Immature natural killer cell (primary cell): Measurements from ENCODE around the gene MFAP4. TPM values are rescaled to one million over a fixed set of nuclear protein-coding genes. Genes with fewer than 3 reads are reported as not detected.

Experiments
- DNase-seq, 3 donors: peaks; one replicate each; pipeline ENCODE4 v3.0.0; 2022; ENCODE audit warnings: mixed read lengths in 1 of 3
- H3K27ac Mint-ChIP-seq, 6 donors: one replicate each; pipeline ENCODE4 v1.8.0; 2020; ENCODE audit warnings: mixed read lengths in 6 of 6, mild to moderate bottlenecking in 5 of 6, inconsistent platforms in 4 of 6, moderate library complexity in 3 of 6
- H3K27me3 Mint-ChIP-seq, 3 donors: one replicate each; pipeline ENCODE4 v1.8.0; 2020 to 2021; ENCODE audit warnings: low read depth in 3 of 3, mild to moderate bottlenecking in 3 of 3, mixed read lengths in 3 of 3, moderate library complexity in 3 of 3, inconsistent platforms in 1 of 3
- H3K36me3 Mint-ChIP-seq, 3 donors: one replicate each; pipeline ENCODE4 v1.8.0; 2020; ENCODE audit warnings: mixed read lengths in 3 of 3, inconsistent platforms in 2 of 3, mild to moderate bottlenecking in 2 of 3
- H3K4me1 Mint-ChIP-seq, 2 donors: one replicate each; pipeline ENCODE4 v1.8.0; 2020; ENCODE audit warnings: inconsistent platforms in 2 of 2, mild to moderate bottlenecking in 2 of 2, mixed read lengths in 2 of 2, moderate library complexity in 1 of 2
- H3K4me3 Mint-ChIP-seq, 5 donors: one replicate each; pipeline ENCODE4 v1.8.0; 2020; ENCODE audit warnings: mild to moderate bottlenecking in 5 of 5, mixed read lengths in 5 of 5, inconsistent platforms in 3 of 5, moderate library complexity in 3 of 5
- H3K9me3 Mint-ChIP-seq, 6 donors: one replicate each; pipeline ENCODE4 v1.8.0; 2020; ENCODE audit warnings: mild to moderate bottlenecking in 6 of 6, mixed read lengths in 6 of 6, inconsistent platforms in 4 of 6, moderate library complexity in 3 of 6
- polyA plus RNA-seq, 3 donors: library from polyadenylated mRNA; unstranded; fragments of 300-500 nt; fragmentation: Illumina TruSeq; gene quantifications; one replicate each; pipeline ENCODE4 v1.2.3, GENCODE V29; 2021

Gene MFAP4
- polyA plus RNA-seq, 3 donors from 2014 or later, result 0.18 TPM; not detected in 2

GRCh38 chr17:19368229-19368628 is 18.8 kb downstream of the MFAP4 start:
- peaks cover 85 to 88% of the 10 kb centered on the region in 2 donors for H3K4me1 Mint-ChIP-seq
- H3K27me3 Mint-ChIP-seq, result peaks cover 2 to 29% (median 13%) of the 10 kb centered on the region in 3 donors
- peak overlapping the region; percentile 95 to 98 (median 97) for H3K27ac Mint-ChIP-seq
- H3K9me3 Mint-ChIP-seq, result peaks cover 0 to 2% (median 0%) of the 10 kb centered on the region in 6 donors
- H3K4me3 Mint-ChIP-seq, result peak overlapping the region in 2 of 5 donors; percentile 14 to 84
- no peak for DNase-seq
- H3K36me3 Mint-ChIP-seq, result peaks cover 0 to 3% (median 0%) of the 10 kb centered on the region in 3 donors

DNA sequence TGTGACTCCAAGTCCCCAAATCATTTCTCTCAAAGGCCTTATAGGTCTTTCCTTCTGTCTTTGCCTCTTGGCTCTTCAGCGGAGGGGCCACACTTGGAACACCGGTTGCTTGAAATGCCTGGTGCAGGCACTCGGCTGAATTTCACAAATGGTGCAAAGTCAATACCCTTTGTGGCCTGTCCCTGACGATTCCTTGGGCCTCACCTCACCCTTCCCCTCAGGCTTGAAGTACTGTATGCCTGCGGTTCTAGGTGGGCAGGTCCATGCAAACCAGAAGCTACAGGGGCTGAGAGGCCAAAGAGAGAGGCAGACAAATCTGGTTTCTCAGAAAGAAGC is 20.4 kb downstream of the MFAP4 start:
- Mint-ChIP-seq H3K27ac (peak overlapping the region; percentile 78 to 98 (median 88)), H3K36me3 (peaks cover 0 to 3% (median 0%) of the 10 kb centered on the region in 3 donors), H3K4me1 (peaks cover 81 to 83% of the 10 kb centered on the region in 2 donors), H3K27me3 (peaks cover 8 to 30% (median 20%) of the 10 kb centered on the region in 3 donors), H3K4me3 (no peak overlapping the region), H3K9me3 (peaks cover 0 to 2% (median 0%) of the 10 kb centered on the region in 6 donors)
- DNase-seq, result no peak

DNA sequence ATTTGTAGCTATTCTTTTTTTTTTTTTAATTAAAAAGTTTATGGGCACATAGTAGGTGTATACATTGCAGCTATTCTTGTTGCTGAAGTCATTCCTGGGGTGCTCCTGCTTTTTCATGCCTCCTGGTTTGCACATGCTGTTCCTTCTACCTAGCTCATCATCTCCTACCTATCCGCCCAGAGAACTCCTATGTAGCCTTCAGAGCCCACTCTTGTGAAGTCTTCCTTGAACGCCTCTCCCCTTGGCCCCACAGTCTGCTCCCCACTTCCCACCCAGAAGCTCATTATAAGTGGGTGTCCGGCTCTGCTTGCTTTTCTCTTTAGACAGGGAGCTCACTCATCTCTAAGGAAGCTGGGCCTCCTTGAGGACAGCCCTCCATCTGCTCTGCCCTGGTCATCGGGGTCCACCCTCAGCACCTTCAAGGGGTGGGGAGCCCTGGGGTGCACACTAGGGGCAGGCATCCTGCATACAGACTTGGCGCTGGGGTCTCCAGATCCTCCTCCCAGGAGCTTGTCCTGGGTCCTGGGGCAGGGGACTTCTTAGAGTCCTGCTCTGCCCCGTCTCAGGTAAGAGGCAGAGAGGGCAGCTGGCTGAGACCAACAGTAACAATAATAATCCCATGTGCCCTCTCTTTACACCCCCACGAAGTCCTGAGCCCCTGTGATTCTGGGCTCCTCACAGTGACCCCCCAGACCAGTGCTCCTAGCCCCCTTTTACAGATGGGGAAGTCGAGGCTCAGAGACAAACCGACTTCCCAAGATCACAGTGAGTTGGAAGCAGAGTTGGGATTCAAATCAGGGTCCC is 21.0 kb downstream of the MFAP4 start:
- Mint-ChIP-seq H3K27ac (peak overlapping the region; percentile 33 to 98 (median 80)), H3K36me3 (peaks cover 0 to 3% (median 0%) of the 10 kb centered on the region in 3 donors), H3K27me3 (peaks cover 8 to 24% (median 18%) of the 10 kb centered on the region in 3 donors), H3K4me3 (no peak overlapping the region), H3K9me3 (peaks cover 0 to 2% (median 0%) of the 10 kb centered on the region in 6 donors), H3K4me1 (peaks cover 79 to 83% of the 10 kb centered on the region in 2 donors)
- no peak for DNase-seq

- peaks cover 0 to 2% (median 0%) of the 10 kb centered on the region in 6 donors for H3K9me3 Mint-ChIP-seq
- no peak overlapping the region for H3K4me3 Mint-ChIP-seq
- H3K4me1 Mint-ChIP-seq, result peaks cover 73 to 77% of the 10 kb centered on the region in 2 donors
- no peak for DNase-seq
- peaks cover 0 to 3% (median 0%) of the 10 kb centered on the region in 3 donors for H3K36me3 Mint-ChIP-seq
- H3K27me3 Mint-ChIP-seq, result peaks cover 8 to 19% (median 13%) of the 10 kb centered on the region in 3 donors
- H3K27ac Mint-ChIP-seq, result peak overlapping the region in 5 of 6 donors; percentile 70 to 98 (median 81)
Observed at GRCh38 chr17:19365499-19365817, 21.5 kb downstream of the MFAP4 start.

GRCh38 chr17:19364699-19365498 is 22.1 kb downstream of the MFAP4 start:
- Mint-ChIP-seq H3K27me3 (peaks cover 8 to 13% (median 11%) of the 10 kb centered on the region in 3 donors), H3K4me1 (peaks cover 68 to 72% of the 10 kb centered on the region in 2 donors), H3K36me3 (peaks cover 0 to 3% (median 0%) of the 10 kb centered on the region in 3 donors), H3K27ac (peak overlapping the region in 5 of 6 donors; percentile 3 to 98 (median 35)), H3K9me3 (peaks cover 0 to under 1% (median 0%) of the 10 kb centered on the region in 6 donors), H3K4me3 (no peak overlapping the region)
- DNase-seq, result no peak

DNA sequence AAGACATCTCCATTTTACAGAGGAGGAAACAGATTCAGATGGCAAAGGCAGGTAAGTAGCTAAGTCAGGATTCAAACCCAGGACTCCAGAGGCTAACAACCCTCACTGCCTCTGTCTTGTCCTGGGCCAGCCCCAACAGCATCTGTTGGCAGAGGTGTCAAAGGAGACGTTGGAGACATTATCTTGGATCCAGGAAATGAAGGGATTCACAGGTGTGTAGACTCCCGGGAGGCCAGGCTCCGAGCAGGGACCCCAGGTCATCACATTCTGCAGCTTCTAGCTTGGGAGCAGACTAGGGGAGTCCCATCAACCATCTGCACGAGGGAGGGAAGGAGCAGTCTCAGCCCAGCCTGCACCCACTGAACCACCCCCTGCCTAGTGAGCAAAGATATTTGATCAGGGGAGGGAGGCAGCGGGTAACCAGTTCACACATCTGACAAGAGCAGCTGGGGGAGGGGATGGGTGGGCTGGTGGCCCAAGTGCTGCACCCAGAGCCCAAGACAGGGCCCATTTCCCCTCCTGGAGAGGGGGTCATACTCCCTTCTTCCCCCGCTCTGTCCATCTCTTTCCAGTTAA is 23.4 kb downstream of the MFAP4 start:
- H3K4me3 Mint-ChIP-seq, result peak overlapping the region; percentile 55 to 96 (median 93)
- H3K36me3 Mint-ChIP-seq, result peaks cover 0 to 6% (median 0%) of the 10 kb centered on the region in 3 donors
- H3K27ac Mint-ChIP-seq, result peak overlapping the region; percentile 52 to 81 (median 75)
- DNase-seq, result no peak
- peaks cover 6 to 15% (median 8%) of the 10 kb centered on the region in 3 donors for H3K27me3 Mint-ChIP-seq
- no peaks in the 10 kb centered on the region for H3K9me3 Mint-ChIP-seq
- H3K4me1 Mint-ChIP-seq, result peaks cover 54 to 58% of the 10 kb centered on the region in 2 donors

GRCh38 chr17:19363114-19363438 is 23.9 kb downstream of the MFAP4 start:
- H3K27ac Mint-ChIP-seq, result peak overlapping the region in 5 of 6 donors; percentile 79 to 93 (median 90)
- H3K9me3 Mint-ChIP-seq, result no peaks in the 10 kb centered on the region
- peak overlapping the region; percentile 93 to 96 (median 96) for H3K4me3 Mint-ChIP-seq
- H3K4me1 Mint-ChIP-seq, result peaks cover 50 to 54% of the 10 kb centered on the region in 2 donors
- DNase-seq, result no peak
- peaks cover 6 to 15% (median 8%) of the 10 kb centered on the region in 3 donors for H3K27me3 Mint-ChIP-seq
- peaks cover 0 to 8% (median 0%) of the 10 kb centered on the region in 3 donors for H3K36me3 Mint-ChIP-seq

- peak; percentile 91 to 94 (median 93) for DNase-seq
- Mint-ChIP-seq H3K4me3 (peak within 1 kb of the TSS; percentile 93 to 96 (median 96)), H3K27ac (peak within 1 kb of the TSS; percentile 72 to 93 (median 88)), H3K36me3 (peaks cover 0 to 8% (median 0%) of the 10 kb centered on the region in 3 donors), H3K27me3 (peaks cover 6 to 15% (median 8%) of the 10 kb centered on the region in 3 donors), H3K9me3 (no peaks in the 10 kb centered on the region), H3K4me1 (peaks cover 44 to 48% of the 10 kb centered on the region in 2 donors)
Observed at GRCh38 chr17:19362277-19363113, 24.5 kb downstream of the MFAP4 start, which contains the start of gene B9D1. B9D1 (minus strand) TSS chr17:19362723; CDS start chr17:19362569, 154 bp downstream.

GRCh38 chr17:19361944-19362276 is 25.1 kb downstream of the MFAP4 start:
- Mint-ChIP-seq H3K4me1 (peaks cover 40 to 46% of the 10 kb centered on the region in 2 donors), H3K9me3 (no peaks in the 10 kb centered on the region), H3K27me3 (peaks cover 7 to 15% (median 8%) of the 10 kb centered on the region in 3 donors), H3K36me3 (peaks cover 0 to 8% (median 4%) of the 10 kb centered on the region in 3 donors), H3K27ac (peak overlapping the region in 4 of 6 donors; percentile 16 to 93 (median 80)), H3K4me3 (peak overlapping the region; percentile 70 to 82 (median 79))
- no peak for DNase-seq

- Mint-ChIP-seq H3K27ac (peak overlapping the region in 3 of 6 donors; percentile 30 to 79 (median 58)), H3K4me3 (peak overlapping the region; percentile 51 to 74 (median 64)), H3K27me3 (peaks cover 7 to 15% (median 8%) of the 10 kb centered on the region in 3 donors), H3K36me3 (peaks cover 0 to 8% (median 6%) of the 10 kb centered on the region in 3 donors), H3K9me3 (no peaks in the 10 kb centered on the region), H3K4me1 (peaks cover 36 to 40% of the 10 kb centered on the region in 2 donors)
- DNase-seq, result no peak
Observed at GRCh38 chr17:19361326-19361725, 25.7 kb downstream of the MFAP4 start.

DNA sequence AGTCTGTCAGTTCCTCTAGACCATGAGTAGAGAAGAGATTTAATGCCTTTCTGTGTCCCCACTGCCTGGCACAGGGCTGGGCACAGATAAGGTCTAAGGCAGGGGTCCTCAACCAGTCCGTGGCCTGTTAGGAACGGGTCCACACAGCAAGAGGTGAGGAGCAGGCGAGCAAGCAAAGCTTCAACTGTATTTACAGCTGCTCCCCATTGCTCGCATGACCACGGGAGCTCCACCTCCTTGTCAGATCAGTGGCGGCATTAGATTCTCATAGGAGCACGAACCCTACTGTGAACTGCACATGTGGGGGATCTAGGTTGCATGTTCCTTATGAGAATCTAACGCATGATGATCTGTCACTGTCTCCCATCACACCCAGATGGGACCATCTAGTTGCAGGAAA is 26.2 kb downstream of the MFAP4 start:
- H3K27me3 Mint-ChIP-seq, result peaks cover 8 to 15% (median 9%) of the 10 kb centered on the region in 3 donors
- H3K4me1 Mint-ChIP-seq, result peaks cover 31 to 35% of the 10 kb centered on the region in 2 donors
- peaks cover 0 to 10% (median 8%) of the 10 kb centered on the region in 3 donors for H3K36me3 Mint-ChIP-seq
- H3K9me3 Mint-ChIP-seq, result no peaks in the 10 kb centered on the region
- no peak overlapping the region for H3K27ac Mint-ChIP-seq
- peak overlapping the region in 1 of 5 donors; percentile 4 for H3K4me3 Mint-ChIP-seq
- no peak for DNase-seq

DNA sequence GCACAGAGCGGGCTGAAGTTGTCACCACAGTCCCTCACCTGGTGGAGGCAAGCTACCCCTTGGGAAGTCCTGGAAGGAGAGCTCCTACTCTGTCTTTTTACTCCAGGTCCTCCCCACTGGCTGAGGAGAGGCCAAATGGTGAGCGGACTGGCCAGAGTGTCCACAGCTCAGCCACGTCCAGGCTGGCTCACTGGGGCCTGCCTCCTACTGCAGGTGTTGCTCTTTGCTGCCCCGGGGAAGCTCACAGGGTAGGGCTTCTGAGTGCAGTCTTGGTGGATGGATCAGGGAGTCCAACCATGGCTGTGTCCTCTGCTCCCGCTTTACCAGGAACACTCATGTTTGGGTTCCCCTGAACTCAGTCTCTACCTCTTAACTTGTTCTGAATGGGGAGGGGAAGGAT is 27.1 kb downstream of the MFAP4 start:
- DNase-seq, result no peak
- H3K27me3 Mint-ChIP-seq, result peaks cover 8 to 18% (median 9%) of the 10 kb centered on the region in 3 donors
- peaks cover 0 to 13% (median 8%) of the 10 kb centered on the region in 3 donors for H3K36me3 Mint-ChIP-seq

More for the DNA sequence above, 27.1 kb downstream of the MFAP4 start:
- Mint-ChIP-seq H3K4me1 (peaks cover 29 to 30% of the 10 kb centered on the region in 2 donors), H3K4me3 (no peak overlapping the region), H3K27ac (no peak overlapping the region), H3K9me3 (no peaks in the 10 kb centered on the region)
